Measurements from ENCODE around the gene NTRK3. TPM values are rescaled to one million over a fixed set of nuclear protein-coding genes. Genes with fewer than 3 reads are reported as not detected.

The NTRK3 gene
- total and polyA plus RNA-seq, 2 of the 13 experiments (the other 11 are each of a cell fraction or from before 2014, with no cell fraction given), result not detected

DNA sequence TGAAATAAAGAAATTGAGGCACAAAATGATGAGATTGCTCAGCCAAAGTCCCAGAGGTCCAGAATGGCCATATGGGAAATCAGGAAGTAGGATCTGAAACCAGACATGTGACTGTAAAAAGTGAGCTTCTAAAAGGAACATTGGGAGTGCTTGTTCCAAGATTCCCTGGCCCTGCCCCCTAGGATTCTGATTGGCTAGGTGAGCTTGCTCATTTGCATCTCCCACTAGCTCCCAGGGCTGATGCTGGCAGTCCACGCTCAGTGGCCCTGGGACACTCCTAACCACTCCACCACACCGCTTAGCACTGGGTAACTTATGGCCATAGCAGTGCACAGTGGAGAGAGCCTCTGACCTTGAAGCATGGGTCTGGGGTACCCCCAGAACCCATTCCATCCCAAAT, 326.7 kb downstream of the NTRK3 start:
- H3K36me3 ChIP-seq (replicated peaks in 1 of 2; ENCODE audit: control insufficient read depth in 1 of 2, insufficient read depth in 2 of 2, low read length in 2 of 2), result no peaks in the 10 kb centered on the region
- H4K20me1 ChIP-seq (ENCODE audit: insufficient read depth, low read length), result no peaks in the 10 kb centered on the region
- no peak overlapping the region for H3K9ac ChIP-seq (ENCODE audit: insufficient read depth, low read depth, low read length)
- H3K79me2 ChIP-seq (ENCODE audit: insufficient read depth, low read length), result no peaks in the 10 kb centered on the region
- peaks cover 82% of the 10 kb centered on the region for H3K9me3 ChIP-seq (ENCODE audit: low read length)
- FAIRE-seq (no peak), ATAC-seq (no peak), DNase-seq (ENCODE audit: low spot score) (no peak)
- H3K4me1 ChIP-seq (ENCODE audit: insufficient read depth, low read length), result no peaks in the 10 kb centered on the region
- H3K4me2 ChIP-seq (ENCODE audit: low read depth, low read length), result no peak overlapping the region
- H2AFZ ChIP-seq (ENCODE audit: low read length), result no peak overlapping the region
- intact Hi-C loops (cut with micrococcal nuclease; ENCODE audit: unreplicated experiment), result no loop called here
- no peaks in the 10 kb centered on the region; a peak in 1 of 5 replicates for H3K27me3 ChIP-seq (ENCODE audit: control insufficient read depth in 1 of 2, insufficient read depth in 2 of 2, low read length in 2 of 2)
- TF ChIP-seq ZNF138 (CRISPR knock-in tag; IDR thresholded peaks at IDR 0.05; ENCODE audit: low read depth), result no peak
- TF ChIP-seq ZEB1 (IDR thresholded peaks at IDR 0.05; ENCODE audit: insufficient replicate concordance, low read depth), result no peak
- no peak for TF ChIP-seq ZKSCAN5 (CRISPR knock-in tag; IDR thresholded peaks at IDR 0.05)
- TF ChIP-seq, protein P1, sequence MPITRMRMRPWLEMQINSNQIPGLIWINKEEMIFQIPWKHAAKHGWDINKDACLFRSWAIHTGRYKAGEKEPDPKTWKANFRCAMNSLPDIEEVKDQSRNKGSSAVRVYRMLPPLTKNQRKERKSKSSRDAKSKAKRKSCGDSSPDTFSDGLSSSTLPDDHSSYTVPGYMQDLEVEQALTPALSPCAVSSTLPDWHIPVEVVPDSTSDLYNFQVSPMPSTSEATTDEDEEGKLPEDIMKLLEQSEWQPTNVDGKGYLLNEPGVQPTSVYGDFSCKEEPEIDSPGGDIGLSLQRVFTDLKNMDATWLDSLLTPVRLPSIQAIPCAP (CRISPR knock-in tag; IDR thresholded peaks at IDR 0.05; ENCODE audit: low read depth), result no peak
- TF ChIP-seq TGIF2 (CRISPR knock-in tag; IDR thresholded peaks at IDR 0.05), result no peak
- no peak for TF ChIP-seq ZNF33A (CRISPR knock-in tag; IDR thresholded peaks at IDR 0.05; ENCODE audit: borderline replicate concordance)
- no peak for TF ChIP-seq ZNF564 (CRISPR knock-in tag; IDR thresholded peaks at IDR 0.05)
- no peak for TF ChIP-seq ZC3H4 (CRISPR knock-in tag; IDR thresholded peaks at IDR 0.05; ENCODE audit: borderline replicate concordance)
- TF ChIP-seq TAF15 (IDR thresholded peaks at IDR 0.05; ENCODE audit: low read depth, low read length, poor library complexity, severe bottlenecking), result no peak
- no peak for TF ChIP-seq ZNF691 (CRISPR knock-in tag; IDR thresholded peaks at IDR 0.05; ENCODE audit: borderline replicate concordance, low read depth)
- TF ChIP-seq HNRNPH1 (optimal IDR thresholded peaks at IDR 0.05; ENCODE audit: low read depth, low read length), result no peak
- TF ChIP-seq, protein P2, sequence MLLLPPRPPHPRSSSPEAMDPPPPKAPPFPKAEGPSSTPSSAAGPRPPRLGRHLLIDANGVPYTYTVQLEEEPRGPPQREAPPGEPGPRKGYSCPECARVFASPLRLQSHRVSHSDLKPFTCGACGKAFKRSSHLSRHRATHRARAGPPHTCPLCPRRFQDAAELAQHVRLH (CRISPR knock-in tag; IDR thresholded peaks at IDR 0.05; ENCODE audit: borderline replicate concordance, low read depth), result no peak
- TF ChIP-seq, protein P3, sequence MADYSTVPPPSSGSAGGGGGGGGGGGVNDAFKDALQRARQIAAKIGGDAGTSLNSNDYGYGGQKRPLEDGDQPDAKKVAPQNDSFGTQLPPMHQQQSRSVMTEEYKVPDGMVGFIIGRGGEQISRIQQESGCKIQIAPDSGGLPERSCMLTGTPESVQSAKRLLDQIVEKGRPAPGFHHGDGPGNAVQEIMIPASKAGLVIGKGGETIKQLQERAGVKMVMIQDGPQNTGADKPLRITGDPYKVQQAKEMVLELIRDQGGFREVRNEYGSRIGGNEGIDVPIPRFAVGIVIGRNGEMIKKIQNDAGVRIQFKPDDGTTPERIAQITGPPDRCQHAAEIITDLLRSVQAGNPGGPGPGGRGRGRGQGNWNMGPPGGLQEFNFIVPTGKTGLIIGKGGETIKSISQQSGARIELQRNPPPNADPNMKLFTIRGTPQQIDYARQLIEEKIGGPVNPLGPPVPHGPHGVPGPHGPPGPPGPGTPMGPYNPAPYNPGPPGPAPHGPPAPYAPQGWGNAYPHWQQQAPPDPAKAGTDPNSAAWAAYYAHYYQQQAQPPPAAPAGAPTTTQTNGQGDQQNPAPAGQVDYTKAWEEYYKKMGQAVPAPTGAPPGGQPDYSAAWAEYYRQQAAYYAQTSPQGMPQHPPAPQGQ (CRISPR knock-in tag; IDR thresholded peaks at IDR 0.05; ENCODE audit: borderline replicate concordance), result no peak
- TF ChIP-seq ZSCAN30 (CRISPR knock-in tag; IDR thresholded peaks at IDR 0.05), result no peak
- TF ChIP-seq PRMT3 (CRISPR knock-in tag; IDR thresholded peaks at IDR 0.05; ENCODE audit: borderline replicate concordance, low read depth), result no peak
- no peak for TF ChIP-seq RXRB (CRISPR knock-in tag; IDR thresholded peaks at IDR 0.05; ENCODE audit: borderline replicate concordance)
- no peak for TF ChIP-seq ZNF782 (CRISPR knock-in tag; IDR thresholded peaks at IDR 0.05; ENCODE audit: borderline replicate concordance)
- TF ChIP-seq LCORL (IDR thresholded peaks at IDR 0.05), result no peak
- TF ChIP-seq LCORL (CRISPR knock-in tag; IDR thresholded peaks at IDR 0.05), result no peak
- no peak for TF ChIP-seq NR2F2 (IDR thresholded peaks at IDR 0.05; ENCODE audit: borderline replicate concordance, low read depth)
- no peak overlapping the region for H3K4me3 ChIP-seq (replicated peaks in 1 of 3; ENCODE audit: insufficient read depth in 1 of 3, low read depth in 2 of 3, low read length in 3 of 3)
- in situ Hi-C loops (cut with HindIII; ENCODE audit: extremely low pct_ligation_motif_present, low pct_unique_long_range_greater_than_20kb), result no loop called here
- POLR2A ChIA-PET, result no interaction called here
- WGBS (ENCODE audit: low lambda C conversion rate), result 37% methylated on average over 2 of the region's 2 CpGs
- CTCF ChIA-PET (ENCODE audit: low intra/inter-chr PET ratio, low total read pairs), result no interaction called here
- H3K27ac ChIP-seq (ENCODE audit: extremely low read length, insufficient read depth, low read length), result no peak overlapping the region
- BruUV-seq (replicated peaks), result no TSS peak
